Effector CD4-positive, alpha-beta T cell (primary cell): Measurements from ENCODE around the gene DUOX2.
"Not testable (repeated sequence)": the region's sequence is repeated elsewhere in the genome, so short reads cannot be mapped to it uniquely, and the experiment has no call there.

ENCODE experiments used
- DNase-seq: peaks from one replicate; pipeline ENCODE4 v3.0.0-alpha.2; 2020

The DUOX2 gene

DNA sequence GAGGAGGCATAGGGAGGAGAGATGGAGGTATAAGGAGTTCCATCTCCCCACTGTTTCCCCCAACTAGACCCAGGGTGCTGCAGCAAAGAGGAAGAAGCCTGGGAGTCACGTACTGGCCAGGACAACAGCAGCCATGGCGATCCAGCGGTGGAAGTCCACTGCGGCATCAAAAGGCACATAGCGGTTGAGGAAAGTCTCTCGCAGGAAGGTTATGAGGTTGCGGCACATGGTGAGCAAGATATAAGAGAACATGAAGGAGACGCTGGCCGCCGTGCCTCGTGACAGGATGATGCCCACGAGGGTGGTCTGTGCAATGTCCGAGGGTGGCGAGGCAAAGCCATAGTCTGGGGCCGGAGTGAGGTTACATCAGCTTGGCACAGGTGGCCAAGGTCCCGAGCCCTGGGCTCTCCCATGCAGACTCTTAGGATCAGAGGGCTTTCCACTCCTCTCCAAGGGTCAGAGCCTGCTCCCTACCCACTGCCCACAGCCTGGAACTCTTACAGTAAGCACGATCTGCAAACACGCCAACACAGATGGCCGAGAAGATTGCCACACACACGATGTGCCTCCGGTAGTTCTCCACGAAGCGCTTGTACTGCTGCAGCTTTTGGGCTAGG is 14.3 kb downstream of the DUOX2 start:
- no peak for DNase-seq

DNA sequence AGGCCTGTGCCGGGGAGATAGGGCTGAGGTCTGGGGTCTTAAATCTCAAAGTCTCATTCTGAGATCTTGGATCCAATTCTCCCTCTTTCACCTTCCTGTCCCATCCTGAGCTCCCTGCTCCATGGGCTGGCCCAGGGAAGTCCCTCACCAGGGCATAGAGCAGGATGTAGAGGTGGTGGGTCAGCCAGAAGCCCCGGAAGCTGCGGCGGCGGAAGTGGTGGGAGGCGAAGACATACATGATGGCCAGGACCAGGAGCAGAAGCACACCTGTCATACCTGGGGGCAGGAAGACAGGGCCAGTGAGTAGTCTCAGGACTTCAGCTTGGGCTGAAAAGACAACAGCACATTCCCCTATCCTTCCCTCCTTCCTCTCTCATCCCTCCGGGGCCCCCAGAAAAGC is 16.5 kb downstream of the DUOX2 start:
- DNase-seq: no peak

DNA sequence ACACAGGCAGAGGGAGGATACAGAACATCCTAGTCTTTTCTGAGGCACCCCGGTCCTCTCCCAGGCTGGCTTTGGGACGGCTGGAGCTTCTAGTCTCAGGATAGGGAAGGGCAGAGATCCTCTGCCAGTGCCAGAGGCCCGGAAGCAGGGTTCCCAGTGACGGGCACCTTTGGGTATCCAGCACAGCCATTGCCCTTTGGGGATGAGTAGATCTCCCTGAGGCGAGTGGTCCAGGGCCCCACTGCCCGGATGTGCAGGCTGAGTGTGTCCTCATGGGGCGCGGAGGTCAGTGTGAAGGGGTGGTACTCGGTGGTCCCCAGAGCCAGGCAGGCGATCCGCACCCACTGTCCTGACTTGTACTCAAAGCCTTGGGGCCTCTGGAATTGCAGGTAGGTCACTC is 18.3 kb downstream of the DUOX2 start:
- no peak for DNase-seq

DNA sequence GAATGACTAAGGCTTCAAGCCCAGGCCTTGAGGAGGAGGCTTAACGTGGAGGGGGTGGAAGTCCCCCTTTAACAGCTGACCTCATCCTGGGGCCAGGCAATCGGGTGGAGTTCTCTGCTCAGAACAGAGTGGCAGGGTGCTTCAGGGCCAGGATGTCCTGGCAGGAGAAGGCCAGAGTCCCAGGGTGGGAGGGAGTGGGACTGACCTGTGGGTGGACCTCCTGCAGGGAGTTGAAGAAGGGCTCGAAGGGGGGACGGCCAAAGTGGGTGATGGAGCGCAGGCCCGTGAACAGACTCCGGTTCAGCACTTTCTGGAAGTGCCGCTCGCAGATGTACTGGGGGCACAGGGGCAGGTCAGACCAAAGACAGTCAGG is 19.6 kb downstream of the DUOX2 start:
- DNase-seq: no peak

DNA sequence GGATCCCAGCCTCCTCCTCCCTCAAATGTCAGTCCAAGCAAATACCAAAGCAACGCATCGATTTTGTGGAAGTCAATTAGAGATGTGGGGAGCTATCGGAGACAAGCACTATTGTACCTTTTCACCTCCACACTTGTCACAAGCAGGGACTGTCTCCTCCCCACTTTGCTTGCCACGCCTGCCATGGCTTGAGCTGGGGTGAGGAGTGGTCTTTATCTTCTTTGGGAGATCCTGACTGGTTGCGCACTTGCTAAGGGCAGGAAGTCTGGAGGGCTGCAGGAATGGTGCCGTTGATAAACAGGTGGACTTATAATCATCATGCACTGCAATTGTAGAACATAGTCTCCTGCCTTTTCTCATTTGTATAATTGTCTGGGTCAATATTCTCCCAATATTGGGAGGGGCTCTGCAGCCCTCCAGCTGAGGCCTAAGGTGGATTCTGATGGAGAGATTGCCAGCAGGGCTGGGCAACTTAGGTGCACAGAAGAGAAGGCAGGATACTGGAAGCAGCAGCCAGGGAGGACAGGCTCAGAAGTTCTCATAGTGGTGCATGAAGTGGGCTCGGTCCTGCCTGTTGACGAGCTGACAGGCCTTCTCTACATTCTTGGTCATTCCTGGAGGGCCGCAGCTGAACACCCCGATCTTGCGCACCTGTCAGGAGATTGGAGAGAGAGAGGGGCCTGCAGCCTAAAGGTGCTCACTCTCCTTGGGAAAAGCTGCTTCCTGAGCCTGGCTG is 20.2 kb downstream of the DUOX2 start:
- DNase-seq: no peak

DNA sequence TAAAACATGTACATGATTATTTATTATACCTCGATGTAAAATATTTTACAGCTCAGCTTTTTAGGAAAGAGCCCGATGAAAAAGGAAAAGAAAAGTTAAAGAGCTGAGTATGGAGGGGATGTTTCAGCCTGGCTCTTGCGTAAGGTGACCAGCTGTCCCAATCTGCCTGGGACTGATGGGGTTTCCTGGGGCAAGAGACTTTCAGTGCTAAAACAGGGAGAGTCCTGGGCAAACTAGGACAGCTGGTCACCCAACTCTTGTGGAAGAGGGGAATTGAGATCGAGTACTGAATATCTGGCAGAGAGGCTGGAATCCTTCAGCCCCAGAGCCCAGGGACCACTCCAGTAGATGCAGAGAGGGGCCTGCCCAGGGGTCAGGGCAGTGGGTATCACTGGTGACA is 21.0 kb downstream of the DUOX2 start:
- no peak for DNase-seq

DNA sequence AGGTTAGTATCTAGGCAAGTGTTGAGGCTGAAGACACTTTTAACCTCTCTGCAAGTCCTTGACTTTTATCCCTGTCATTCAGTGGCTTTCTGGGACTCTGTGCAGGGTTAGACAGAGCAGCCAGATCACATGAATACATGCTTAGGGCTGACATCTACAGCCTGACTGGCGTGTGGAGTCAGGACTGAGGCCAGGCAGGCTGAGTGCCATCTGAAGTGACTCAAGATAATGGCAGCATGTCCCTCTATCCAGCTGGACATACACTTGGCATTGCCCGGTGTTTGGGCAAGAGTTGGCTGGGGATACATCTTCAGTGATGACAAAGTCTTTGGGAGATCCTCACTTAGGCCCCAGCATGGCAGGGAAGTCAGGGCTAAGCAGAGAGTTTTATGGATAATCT is 22.4 kb downstream of the DUOX2 start:
- no peak for DNase-seq

DNA sequence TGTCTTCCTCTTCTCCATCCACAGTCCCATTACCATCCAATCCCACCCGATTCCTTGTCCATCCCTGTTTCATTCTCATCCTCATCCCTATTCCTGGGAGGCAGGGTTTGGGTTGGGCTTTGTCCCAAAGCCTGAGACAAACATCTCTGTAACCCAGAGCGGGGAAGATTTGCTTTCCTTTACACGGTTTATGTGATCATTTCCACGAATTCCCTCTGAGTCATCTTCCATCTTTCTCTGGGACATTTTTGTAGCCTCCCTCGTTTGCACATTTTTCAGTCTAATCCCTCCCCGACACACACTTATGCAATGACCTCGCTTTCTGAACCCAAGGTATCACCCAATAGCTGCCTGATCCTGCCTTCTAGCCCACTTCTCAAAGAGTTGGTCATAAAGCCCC is 22.8 kb downstream of the DUOX2 start:
- no peak for DNase-seq

DNA sequence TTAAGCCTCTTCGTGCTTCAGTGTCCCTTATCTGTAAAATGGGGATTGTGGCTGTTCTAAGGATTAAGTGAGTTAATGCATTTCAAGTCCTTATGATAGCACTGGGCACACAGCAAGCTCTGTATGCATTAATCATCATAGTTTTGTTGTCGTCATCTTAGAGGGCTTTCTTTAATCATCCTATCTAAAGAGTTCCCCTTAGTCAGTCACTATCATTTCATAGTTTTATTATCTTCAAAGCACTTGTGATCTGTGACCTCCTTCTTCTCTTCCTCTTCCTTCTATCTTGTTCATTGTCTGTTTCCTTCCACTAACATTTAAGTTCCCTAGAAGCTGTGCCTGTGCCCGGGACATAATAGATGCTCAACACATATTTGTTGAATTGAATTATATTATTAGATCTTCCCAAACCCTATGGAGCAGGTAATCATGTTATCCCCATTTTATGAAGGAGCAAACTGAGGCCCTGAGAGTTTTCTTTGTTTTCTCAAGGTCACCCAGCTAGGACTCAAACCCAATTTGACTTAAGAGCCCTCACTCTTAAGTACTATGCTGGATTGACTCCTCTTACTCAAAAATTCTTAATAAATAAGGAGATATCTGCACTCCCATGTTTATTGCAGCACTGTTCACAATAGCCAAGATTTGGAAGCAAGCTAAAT is 24.1 kb downstream of the DUOX2 start:
- DNase-seq: no peak

DNA sequence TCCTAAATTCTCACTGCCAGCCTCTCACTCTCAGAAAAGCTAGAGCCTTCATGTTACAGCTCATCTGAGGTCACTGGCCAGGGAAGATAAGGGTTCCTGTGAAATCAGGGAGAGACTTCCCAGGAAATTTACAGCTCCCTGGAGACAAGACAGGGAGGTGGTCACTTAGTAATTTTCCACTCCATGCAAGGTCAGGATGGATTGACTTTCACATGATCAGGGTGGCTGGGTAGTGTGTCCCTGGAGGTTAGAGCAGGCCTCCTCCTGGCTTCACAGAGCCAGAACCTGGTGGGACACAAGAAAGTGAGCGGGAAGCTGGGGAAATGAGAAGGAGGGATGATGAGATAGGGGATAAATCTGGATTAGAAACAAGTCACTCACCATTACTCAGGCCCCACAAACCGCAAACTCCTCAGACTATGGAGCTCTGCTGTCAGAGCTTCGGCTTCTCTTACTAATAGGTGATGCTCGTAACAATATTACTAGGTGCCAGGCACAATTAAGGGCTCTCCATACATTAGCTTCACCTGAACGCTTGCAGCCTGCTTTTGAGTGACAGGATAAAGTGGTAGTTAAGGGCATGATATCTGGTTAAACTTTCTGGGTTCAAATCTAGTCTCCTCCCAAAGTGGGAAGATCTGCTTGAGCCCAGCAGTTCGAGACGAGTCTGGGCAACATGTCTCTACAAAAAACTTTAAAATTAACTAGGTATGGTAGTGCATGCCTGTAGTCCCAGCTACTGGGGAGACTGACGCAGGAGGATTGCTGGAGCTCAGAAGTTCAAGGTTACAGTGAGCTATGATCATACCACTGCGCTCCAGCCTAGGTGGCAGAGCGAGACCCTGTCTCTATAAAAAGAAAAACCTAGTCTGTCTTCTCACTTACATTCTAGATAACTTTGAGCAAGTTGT is 24.9 kb downstream of the DUOX2 start:
- no peak for DNase-seq

DNA sequence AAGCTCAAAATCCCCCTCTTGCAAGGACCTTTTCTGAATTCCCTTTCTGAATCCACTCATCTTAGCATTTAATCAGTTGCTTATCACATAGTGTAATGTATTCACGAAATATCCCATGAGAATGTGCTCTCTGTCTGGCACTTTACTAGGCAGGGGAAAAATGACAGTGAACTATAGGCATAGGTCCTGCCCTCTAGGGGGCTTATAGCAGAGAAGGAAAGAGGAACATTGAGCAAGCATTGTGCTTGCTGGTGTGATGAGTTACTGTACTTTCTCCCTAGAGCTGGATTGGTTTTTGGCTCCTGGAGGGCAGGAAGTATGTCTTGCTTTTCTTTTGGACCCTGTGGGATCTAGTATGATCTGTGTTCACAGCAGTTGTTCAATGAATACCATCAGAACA is 26.5 kb downstream of the DUOX2 start:
- DNase-seq: no peak

DNA sequence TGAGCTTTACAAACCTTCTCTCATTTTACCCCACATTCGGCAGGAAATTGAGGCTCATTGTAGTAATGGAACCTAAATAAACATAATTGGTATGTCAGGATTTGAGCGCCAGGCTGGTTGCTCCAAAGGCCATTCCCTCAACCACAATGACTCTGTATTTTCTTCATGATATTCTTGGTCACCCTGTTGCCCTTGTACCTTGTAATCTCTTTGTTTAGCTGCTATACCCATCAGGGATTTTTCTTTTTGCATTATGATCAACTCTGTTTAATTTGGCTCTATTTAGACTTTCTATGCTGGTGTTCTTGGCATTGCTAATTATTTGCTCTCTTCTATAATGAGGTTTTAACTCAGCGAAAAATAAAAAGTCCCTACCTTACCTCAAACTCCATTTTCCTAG is 29.8 kb downstream of the DUOX2 start:
- no peak for DNase-seq

DNA sequence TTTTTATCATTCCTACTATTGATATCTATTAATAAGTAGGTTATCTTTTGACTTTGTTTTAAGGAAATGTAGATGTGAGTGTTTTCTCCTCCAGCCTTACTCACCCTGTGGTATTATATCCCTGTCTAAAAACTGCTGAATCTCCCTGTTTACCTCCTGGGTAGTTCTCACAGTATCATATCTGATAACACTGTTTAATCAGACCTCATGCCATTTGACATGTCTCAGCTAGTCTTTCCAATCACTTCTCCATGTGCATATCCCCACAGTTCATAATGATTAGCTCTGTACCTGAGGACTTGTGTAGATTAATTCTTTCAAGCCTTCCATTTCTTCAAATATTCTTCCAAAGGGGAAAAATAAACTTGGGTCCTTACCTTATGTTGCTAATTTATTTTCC is 30.7 kb downstream of the DUOX2 start:
- no peak for DNase-seq

DNA sequence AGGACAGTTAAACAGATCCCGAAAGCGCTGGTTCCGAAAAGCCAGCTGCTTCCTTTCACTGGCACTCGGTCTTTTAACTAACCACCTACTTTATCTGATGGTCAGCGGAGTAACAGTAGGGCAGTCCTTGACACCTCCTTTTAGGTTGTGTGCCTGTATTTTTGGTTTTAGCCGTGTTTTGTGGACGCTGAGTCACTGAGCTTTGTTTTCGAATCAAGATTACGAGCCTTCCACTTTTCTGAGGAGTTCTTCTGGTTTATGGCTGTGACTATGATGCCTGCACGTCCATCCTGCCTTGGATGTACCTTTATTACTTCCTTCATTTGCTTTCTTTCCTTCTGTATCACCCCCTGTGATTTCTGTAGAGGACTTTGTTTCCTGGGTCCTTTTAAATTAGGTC is 31.6 kb downstream of the DUOX2 start:
- not testable (repeated sequence) for DNase-seq

DNA sequence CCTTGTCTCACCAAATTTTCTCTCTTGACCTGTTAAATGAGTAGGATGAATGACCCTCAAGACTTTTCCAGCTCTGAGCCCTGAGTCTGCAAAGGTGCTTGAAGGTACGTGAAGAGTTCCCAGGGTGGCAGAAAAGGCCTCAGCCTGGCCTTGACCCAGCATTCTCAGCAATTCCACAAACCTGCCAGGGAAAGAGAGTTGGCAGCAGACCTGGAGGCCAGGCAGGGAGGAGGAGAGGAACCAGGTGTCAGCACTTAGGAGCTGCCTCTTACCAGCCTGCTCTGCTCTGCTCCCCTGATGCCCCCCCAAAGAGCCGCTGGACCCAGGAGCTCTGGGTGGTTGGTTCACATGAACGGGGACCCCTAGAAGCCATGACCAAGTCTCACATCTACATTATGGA is 33.4 kb downstream of the DUOX2 start:
- DNase-seq: not testable (repeated sequence)

DNA sequence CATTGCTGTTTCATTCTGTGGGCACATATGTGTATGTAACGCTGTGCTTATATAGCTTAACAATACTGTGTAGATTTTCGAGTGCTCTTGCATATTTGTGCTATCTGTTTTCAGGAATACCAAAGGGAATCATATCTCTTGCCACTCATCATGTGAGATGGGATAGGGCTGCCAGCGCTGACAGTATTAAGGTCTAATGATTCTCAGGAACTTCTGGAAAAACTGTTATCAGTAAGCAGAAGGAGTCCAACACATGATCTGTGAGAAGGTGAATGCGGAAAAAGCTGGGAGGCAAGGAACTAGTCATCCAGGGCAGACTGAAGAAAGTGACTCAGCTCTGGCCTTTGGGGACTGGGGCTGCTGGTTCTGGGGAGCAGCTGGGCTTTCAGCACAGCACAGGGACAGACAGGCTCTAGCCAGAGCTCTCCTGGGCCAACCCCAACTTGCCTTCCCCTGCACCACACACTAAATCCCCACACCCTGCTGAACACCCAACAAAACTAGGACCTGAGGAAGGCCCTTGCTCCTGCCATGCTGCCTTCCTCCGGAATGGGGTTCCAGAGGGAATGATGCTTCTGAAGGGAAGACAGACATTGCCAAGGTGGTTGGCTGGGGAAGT is 34.2 kb downstream of the DUOX2 start:
- DNase-seq: not testable (repeated sequence)

DNA sequence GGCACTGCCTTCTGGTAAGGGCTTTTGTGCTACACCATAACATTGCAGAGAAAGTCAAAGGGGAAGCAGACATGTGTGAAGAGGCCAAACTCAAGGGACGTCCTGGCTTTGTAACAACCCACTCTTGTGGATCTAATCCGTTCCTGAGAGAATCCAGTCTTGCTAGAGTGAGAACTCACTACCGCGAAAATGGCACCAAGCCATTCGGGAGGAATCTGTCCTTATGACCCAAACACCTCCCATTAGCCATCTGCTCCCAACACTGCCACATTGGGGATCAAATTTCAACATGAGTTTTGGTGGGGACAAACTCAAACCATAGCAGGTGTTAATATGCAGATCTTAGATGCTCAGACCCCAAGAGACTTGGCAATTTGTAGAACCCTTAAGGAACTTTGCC is 34.8 kb downstream of the DUOX2 start:
- not testable (repeated sequence) for DNase-seq

DNA sequence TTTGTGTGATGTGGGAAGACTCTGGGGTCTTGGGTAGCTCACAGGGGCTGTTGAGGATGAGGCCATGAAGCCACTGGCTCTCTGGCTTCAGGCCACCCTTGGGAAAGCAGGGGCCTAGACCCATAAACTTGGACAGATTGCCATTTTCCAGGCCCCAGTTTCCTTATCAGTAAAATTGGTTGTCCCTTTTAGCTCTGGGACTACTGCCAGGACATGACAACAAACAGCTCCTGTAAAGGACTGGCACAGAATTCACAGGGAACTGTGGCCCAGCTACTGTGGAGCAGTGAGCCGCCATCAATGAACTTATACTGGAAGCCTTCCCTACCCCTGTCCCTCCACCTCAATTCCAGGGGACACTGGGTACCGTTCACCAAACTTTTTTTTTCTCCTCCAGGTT is 36.6 kb downstream of the DUOX2 start:
- not testable (repeated sequence) for DNase-seq

DNA sequence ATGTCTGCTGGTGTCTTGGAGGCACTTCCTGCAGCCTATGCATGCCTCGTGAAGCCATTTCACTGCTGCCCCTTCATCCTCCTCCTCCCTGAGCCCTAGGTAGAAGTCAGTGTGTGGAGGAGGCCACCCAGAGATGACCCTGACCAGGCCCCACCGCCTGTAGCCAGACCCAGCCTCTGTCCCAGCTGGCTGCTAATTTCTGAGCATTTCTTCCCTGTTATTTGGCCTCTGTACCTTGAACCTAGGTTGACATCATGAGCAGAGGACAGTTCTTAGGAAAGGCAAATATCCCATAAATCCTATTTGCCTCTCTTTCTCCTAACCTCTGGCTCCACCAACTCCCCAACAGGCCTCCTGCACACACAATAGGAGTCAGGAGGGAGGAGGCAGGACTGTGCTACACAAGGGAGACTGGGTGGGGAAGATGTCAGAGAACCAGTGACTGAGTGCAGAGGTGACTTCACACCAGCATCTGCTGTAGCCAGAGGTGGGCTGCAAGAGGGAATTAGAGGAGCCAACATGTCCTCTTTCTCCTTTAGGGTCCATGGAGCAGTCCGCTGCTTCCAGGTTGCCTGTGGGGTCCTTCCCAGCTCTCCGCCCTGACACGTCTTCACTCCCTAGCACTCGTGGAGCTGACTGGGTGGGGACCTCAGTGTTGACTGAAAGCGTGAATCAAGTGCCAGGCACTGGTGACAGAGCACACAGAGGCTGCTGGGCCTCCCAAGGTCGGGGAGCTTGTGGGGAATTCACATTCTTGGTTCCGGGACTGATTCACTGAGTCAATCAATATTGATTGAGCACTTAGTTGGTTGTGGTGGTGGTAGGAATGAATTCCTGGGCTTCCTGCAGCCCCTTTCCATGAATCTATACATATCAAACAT is 38.3 kb downstream of the DUOX2 start:
- not testable (repeated sequence) for DNase-seq

DNA sequence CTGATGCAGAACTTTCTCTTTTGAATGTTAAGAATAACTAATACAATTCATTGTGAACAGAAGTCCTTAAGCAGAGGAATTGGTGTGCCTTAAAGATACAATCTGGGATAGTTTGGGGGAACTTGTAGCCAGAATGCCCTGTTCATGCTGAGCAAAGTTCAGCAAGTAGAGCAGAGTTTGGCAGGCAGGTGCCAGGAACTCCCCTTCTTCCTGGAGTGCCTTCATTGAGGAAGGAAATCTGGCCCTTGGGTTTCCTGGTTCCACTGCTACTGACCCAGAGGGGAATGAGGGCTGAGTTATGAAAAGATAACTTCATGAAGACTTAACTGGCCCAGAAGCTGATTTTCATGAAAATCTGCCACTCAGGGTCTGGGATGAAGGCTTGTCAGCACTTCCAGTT is 40.4 kb downstream of the DUOX2 start:
- DNase-seq: not testable (repeated sequence)

DNA sequence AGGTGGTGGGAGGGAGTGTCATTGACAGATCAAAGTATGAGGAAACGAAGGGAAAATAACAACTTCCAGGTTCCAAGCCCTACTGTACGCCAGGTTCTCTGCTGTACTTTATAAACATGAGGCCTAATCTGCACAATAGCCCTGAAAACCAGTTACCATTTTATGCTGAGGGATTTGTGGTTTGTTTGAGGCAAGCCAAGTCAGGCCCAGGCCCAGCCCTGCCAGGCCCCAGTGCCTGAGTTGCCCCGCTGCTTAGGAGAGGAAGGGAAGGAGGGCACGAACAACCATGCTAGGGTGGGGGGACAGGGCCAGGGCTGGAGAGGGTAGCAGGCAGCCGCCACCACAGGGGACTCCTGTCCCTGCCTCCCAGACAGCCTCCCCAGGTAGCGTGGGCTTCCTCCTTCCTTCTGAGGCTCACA is 44.0 kb downstream of the DUOX2 start:
- DNase-seq: not testable (repeated sequence)

DNA sequence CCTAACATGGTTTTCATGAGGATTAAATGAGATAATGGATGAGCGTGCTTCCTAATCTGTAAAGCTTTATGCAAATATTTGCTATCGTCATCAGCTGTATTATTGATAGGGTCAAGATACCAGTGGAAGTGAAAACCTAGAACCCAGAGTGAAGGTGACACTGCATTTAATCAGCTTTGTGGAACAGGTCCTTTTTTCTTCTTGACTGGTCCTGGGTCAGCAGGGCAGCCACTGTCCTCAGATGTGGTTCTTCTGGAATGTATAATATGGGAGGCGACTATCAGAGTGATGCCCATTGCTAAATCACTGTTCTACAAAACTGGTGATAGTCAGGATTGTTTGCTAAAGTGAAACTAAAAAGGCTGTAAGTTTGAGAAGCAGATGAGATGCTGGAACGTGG is 49.6 kb downstream of the DUOX2 start:
- no peak for DNase-seq
